ENCODE results near the gene TEX12.

TEX12 gene

GRCh38 chr11:112167145-112167544, at the start of gene TEX12:
Gene TEX12, plus strand, starts transcription at chr11:112167372. Its CDS starts 1,897 bp downstream, at chr11:112169269.
- peaks cover 33% of the 10 kb centered on the region for H3K27me3 Mint-ChIP-seq
- peaks cover 2% of the 10 kb centered on the region for H3K36me3 Mint-ChIP-seq
- no peak within 1 kb of the TSS for H3K4me3 Mint-ChIP-seq
- no peak within 1 kb of the TSS for H3K27ac Mint-ChIP-seq
- ATAC-seq, result no peak
- H3K4me1 Mint-ChIP-seq, result peaks cover 5% of the 10 kb centered on the region
- H3K9me3 Mint-ChIP-seq, result no peaks in the 10 kb centered on the region

- Mint-ChIP-seq H3K9me3 (no peaks in the 10 kb centered on the region), H3K36me3 (peaks cover 6% of the 10 kb centered on the region), H3K4me1 (peaks cover 15% of the 10 kb centered on the region), H3K4me3 (no peak overlapping the region), H3K27me3 (no peaks in the 10 kb centered on the region), H3K27ac (no peak overlapping the region)
- no peak for ATAC-seq
Measured at GRCh38 chr11:112118176-112118575, 49.0 kb upstream of the TEX12 start.

GRCh38 chr11:112121981-112122615, 45.1 kb upstream of the TEX12 start:
- H3K4me1 Mint-ChIP-seq, result peaks cover 10% of the 10 kb centered on the region
- no peak for ATAC-seq
- H3K36me3 Mint-ChIP-seq, result peaks cover 2% of the 10 kb centered on the region
- H3K4me3 Mint-ChIP-seq, result no peak overlapping the region
- no peaks in the 10 kb centered on the region for H3K27me3 Mint-ChIP-seq
- H3K9me3 Mint-ChIP-seq, result no peaks in the 10 kb centered on the region
- H3K27ac Mint-ChIP-seq, result no peak overlapping the region

GRCh38 chr11:112123129-112123528, 44.0 kb upstream of the TEX12 start:
- Mint-ChIP-seq H3K36me3 (no peaks in the 10 kb centered on the region), H3K27ac (no peak overlapping the region), H3K9me3 (no peaks in the 10 kb centered on the region), H3K4me1 (peaks cover 10% of the 10 kb centered on the region), H3K4me3 (no peak overlapping the region), H3K27me3 (no peaks in the 10 kb centered on the region)
- ATAC-seq, result no peak

- H3K4me3 Mint-ChIP-seq, result no peak overlapping the region
- ATAC-seq, result no peak
Measured at GRCh38 chr11:112127056-112127455, 40.1 kb upstream of the TEX12 start.

GRCh38 chr11:112128483-112129121, 38.6 kb upstream of the TEX12 start:
- H3K4me3 Mint-ChIP-seq, result no peak overlapping the region
- peaks cover 5% of the 10 kb centered on the region for H3K36me3 Mint-ChIP-seq
- no peak overlapping the region for H3K27ac Mint-ChIP-seq
- no peaks in the 10 kb centered on the region for H3K27me3 Mint-ChIP-seq
- no peak for ATAC-seq
- no peaks in the 10 kb centered on the region for H3K9me3 Mint-ChIP-seq
- no peaks in the 10 kb centered on the region for H3K4me1 Mint-ChIP-seq

More at GRCh38 chr11:112127056-112127455, 40.1 kb upstream of the TEX12 start:
- Mint-ChIP-seq H3K4me1 (no peaks in the 10 kb centered on the region), H3K27ac (no peak overlapping the region), H3K36me3 (peaks cover 5% of the 10 kb centered on the region), H3K9me3 (no peaks in the 10 kb centered on the region), H3K27me3 (no peaks in the 10 kb centered on the region)

- no peaks in the 10 kb centered on the region for H3K4me1 Mint-ChIP-seq
- peaks cover 5% of the 10 kb centered on the region for H3K36me3 Mint-ChIP-seq
- H3K4me3 Mint-ChIP-seq, result no peak overlapping the region
- no peak overlapping the region for H3K27ac Mint-ChIP-seq
- H3K27me3 Mint-ChIP-seq, result no peaks in the 10 kb centered on the region
- H3K9me3 Mint-ChIP-seq, result no peaks in the 10 kb centered on the region
- no peak for ATAC-seq
Measured at GRCh38 chr11:112129656-112130055, 37.5 kb upstream of the TEX12 start.

GRCh38 chr11:112132737-112133136, 34.4 kb upstream of the TEX12 start:
- Mint-ChIP-seq H3K4me3 (no peak overlapping the region), H3K36me3 (peaks cover 12% of the 10 kb centered on the region), H3K27ac (no peak overlapping the region), H3K9me3 (no peaks in the 10 kb centered on the region), H3K4me1 (no peaks in the 10 kb centered on the region), H3K27me3 (no peaks in the 10 kb centered on the region)
- no peak for ATAC-seq

GRCh38 chr11:112134473-112134872, 32.7 kb upstream of the TEX12 start:
- no peaks in the 10 kb centered on the region for H3K9me3 Mint-ChIP-seq
- H3K27me3 Mint-ChIP-seq, result no peaks in the 10 kb centered on the region
- peaks cover 7% of the 10 kb centered on the region for H3K36me3 Mint-ChIP-seq
- no peak for ATAC-seq
- H3K4me1 Mint-ChIP-seq, result no peaks in the 10 kb centered on the region
- H3K4me3 Mint-ChIP-seq, result no peak overlapping the region
- H3K27ac Mint-ChIP-seq, result no peak overlapping the region

GRCh38 chr11:112143597-112143996, 23.6 kb upstream of the TEX12 start:
- ATAC-seq, result no peak
- peaks cover 5% of the 10 kb centered on the region for H3K9me3 Mint-ChIP-seq
- no peak overlapping the region for H3K27ac Mint-ChIP-seq
- peaks cover 14% of the 10 kb centered on the region for H3K36me3 Mint-ChIP-seq
- peaks cover 8% of the 10 kb centered on the region for H3K27me3 Mint-ChIP-seq
- H3K4me1 Mint-ChIP-seq, result no peaks in the 10 kb centered on the region
- no peak overlapping the region for H3K4me3 Mint-ChIP-seq

GRCh38 chr11:112150517-112150916, 16.7 kb upstream of the TEX12 start:
- ATAC-seq, result no peak
- Mint-ChIP-seq H3K9me3 (no peaks in the 10 kb centered on the region), H3K4me3 (no peak overlapping the region), H3K27me3 (peaks cover 8% of the 10 kb centered on the region), H3K36me3 (no peaks in the 10 kb centered on the region), H3K27ac (no peak overlapping the region), H3K4me1 (no peaks in the 10 kb centered on the region)

GRCh38 chr11:112156153-112156955, 10.8 kb upstream of the TEX12 start:
- H3K4me1 Mint-ChIP-seq, result peaks cover 16% of the 10 kb centered on the region
- no peak for ATAC-seq
- no peaks in the 10 kb centered on the region for H3K9me3 Mint-ChIP-seq
- no peak overlapping the region for H3K4me3 Mint-ChIP-seq
- H3K27ac Mint-ChIP-seq, result no peak overlapping the region
- no peaks in the 10 kb centered on the region for H3K27me3 Mint-ChIP-seq
- H3K36me3 Mint-ChIP-seq, result no peaks in the 10 kb centered on the region

GRCh38 chr11:112156956-112157766, 10.0 kb upstream of the TEX12 start:
- no peaks in the 10 kb centered on the region for H3K9me3 Mint-ChIP-seq
- H3K4me3 Mint-ChIP-seq, result no peak overlapping the region
- H3K27me3 Mint-ChIP-seq, result peaks cover 6% of the 10 kb centered on the region
- H3K27ac Mint-ChIP-seq, result no peak overlapping the region
- H3K4me1 Mint-ChIP-seq, result peaks cover 16% of the 10 kb centered on the region
- no peak for ATAC-seq
- H3K36me3 Mint-ChIP-seq, result peaks cover 4% of the 10 kb centered on the region

- peaks cover 21% of the 10 kb centered on the region for H3K4me1 Mint-ChIP-seq
- peaks cover 6% of the 10 kb centered on the region for H3K36me3 Mint-ChIP-seq
- ATAC-seq, result no peak
- H3K27me3 Mint-ChIP-seq, result peaks cover 20% of the 10 kb centered on the region
- no peak overlapping the region for H3K27ac Mint-ChIP-seq
- H3K9me3 Mint-ChIP-seq, result no peaks in the 10 kb centered on the region
- H3K4me3 Mint-ChIP-seq, result no peak overlapping the region
Measured at GRCh38 chr11:112159098-112160065, 7.8 kb upstream of the TEX12 start.

Data from stimulated activated memory B cell treated with anti-CD40 and anti-IgM and Interleukin-4, amounts not matched to agents 10 μg/mL and 1 μg/mL and 100 μg/mL, for 72 hours (primary cell).